Activated CD4-positive, CD25-positive, alpha-beta regulatory T cell (primary cell): Measurements from ENCODE around the gene BPIFB3.
"Not testable (repeated sequence)": the region's sequence is repeated elsewhere in the genome, so short reads cannot be mapped to it uniquely, and the experiment has no call there.

Source experiments
- DNase-seq, 4 experiments: peaks; one replicate each; lab custom pipeline; 2025; lab: John Stamatoyannopoulos, UW

The BPIFB3 gene

DNA sequence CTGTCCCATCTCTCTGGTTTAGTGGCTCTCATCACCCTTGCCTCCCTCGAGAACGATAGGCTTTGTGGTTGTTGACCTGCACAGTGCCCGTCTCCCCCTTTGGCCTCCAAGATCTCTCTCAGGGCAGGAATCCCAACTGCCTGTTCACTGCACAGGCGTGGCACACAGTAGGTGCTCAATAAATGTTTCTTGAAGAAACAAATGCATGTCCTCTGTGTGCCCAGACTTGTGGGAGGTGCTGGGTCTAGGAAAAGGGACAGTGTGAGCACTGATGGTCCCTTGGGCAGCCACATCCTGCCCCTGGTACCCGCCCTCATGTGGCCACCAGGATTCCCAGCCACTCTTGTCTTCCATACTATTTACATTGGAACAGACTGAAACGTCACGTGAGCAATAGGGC, 24.8 kb upstream of the BPIFB3 start:
- DNase-seq: no peak

DNA sequence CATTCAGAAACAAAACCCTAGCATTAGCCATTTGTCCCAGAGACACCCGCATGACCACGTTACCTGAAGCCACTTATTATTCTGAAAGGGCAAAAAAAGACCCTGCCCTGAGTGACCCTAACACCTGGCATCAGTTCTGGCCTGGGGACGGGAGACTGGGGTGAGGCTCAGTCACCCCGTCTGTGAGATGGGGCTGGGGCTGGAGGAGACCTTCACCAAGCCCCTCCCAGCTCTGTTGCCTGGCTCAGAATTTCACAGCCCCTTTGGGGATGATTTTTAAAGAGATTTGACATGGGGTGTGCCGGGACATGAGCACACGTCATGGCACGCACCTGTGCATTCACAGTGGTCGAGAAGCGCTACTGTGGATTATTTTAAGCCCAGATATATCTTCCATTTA, 23.6 kb upstream of the BPIFB3 start:
- DNase-seq: no peak

DNA sequence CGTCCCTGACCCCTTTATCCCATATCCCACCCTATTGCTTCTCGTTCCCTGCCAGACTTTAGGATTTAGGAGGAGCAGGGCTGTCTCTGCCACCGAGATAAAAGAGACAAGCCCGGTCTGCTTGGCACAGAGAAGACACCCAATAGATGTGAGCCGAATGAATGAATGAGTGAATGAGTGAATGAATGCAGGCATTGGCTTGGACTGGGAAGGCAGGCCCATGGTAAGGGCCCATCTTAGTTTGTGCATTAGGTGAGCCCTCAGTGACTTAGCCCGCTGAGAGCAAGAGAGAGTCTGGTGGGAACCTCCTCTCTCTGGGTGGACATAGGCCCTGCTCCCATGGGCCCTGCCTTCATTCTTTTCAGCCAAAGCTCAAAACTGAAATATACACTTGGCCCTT, 23.1 kb upstream of the BPIFB3 start:
- DNase-seq: no peak

DNA sequence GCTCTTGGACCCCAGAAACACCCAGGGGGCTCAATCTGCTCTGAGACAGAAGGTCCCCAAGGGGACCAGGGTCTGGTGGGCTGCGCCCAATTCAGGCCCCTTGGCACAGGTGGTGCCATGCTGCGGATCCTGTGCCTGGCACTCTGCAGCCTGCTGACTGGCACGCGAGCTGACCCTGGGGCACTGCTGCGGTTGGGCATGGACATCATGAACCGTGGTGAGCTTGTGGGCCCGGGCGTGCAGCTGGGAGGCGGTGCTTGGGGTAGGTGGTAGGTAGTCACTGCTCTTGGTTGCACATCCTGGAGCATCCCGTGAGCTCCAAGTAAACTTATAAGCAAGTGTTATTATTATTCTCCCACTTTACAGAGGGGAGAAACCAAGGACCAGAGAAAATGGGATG, 22.2 kb upstream of the BPIFB3 start, which contains the start of gene BPIFB6:
TSS of gene BPIFB6 (plus strand) at position 118 of the 400 bp plus-strand sequence. CDS start at position 118, 0 bp downstream.
- no peak for DNase-seq

DNA sequence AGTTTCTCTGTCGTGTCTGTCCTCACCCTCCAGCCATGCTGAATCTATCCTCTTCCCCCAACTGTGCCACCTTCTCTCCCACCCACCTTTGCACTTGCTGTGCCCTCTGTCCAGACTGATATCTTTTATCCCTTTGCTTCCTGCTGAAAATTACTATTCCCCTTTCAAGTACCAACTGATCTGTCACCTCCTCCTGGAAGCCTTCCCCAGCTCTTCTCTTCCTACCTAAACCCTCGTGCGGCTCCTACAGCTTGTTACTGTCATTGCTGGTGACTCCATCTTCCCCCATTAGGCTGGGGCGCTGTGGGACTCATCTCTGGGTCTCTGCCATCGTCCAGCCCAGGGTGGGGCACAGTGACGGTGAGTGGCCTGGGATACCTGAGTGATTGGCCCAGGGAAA, 21.1 kb upstream of the BPIFB3 start:
- DNase-seq: no peak

DNA sequence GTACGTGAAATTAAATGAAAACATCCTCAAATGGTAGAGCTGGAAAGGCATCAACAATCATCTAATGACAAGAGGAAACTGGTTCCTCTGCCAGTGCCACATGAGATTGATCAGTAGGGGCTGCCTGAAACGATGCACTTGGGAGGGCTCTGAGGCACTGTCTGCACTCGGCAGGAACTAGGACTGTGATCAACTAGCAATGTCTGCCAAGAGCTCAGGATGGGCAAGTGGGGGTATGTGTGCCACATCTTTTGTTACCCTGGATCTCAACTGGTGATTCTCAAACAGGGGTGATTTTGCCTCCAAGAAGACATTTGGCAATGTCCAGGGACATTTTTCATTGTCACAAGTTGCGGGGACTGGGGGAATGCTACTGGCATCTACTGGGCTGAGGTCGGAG, 20.3 kb upstream of the BPIFB3 start:
- DNase-seq: no peak

DNA sequence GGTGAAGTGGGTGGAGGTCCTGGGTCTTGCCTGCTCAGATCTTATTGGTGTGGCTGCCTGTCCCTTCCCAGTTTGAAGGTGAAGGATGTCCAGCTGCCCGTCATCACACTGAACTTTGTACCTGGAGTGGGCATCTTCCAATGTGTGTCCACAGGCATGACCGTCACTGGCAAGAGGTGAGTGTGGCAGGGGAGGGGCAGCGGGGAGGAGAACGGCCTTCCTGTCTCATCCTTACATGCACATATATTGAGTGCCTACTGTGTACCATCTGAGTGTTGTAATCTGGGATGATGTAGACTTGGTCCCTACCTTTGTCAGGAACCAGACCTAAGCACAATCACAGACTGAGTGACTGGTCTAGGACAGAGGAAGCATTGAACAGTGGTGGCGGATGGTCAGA, 19.6 kb upstream of the BPIFB3 start:
- DNase-seq: no peak

DNA sequence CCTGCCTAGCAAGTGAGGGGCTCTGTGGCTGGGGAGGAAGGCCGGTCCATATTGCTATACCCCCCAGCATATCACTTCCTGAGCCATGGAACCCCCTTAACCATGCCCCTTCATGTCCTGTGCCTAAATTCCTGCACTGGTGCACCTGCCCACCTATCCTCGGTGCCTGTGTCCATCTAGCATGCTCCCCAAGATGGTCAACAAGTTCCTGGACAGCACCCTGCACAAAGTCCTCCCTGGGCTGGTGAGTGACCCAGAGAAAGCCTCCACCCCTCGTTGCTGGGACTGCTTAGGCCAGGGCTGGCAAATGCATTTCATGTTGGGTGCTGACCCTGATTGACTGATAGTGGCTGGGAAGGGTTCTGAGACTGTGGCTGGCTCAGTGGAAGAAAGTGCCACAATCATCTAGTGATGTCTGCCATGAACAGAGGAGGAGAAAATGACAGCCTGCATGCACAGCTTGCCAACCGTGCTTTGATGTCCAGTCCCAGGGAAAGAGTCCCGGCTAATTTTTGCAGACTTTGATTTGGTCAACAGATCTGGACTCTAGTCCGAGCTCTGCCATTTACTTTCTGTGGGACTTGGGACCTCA, 18.7 kb upstream of the BPIFB3 start:
- no peak for DNase-seq

DNA sequence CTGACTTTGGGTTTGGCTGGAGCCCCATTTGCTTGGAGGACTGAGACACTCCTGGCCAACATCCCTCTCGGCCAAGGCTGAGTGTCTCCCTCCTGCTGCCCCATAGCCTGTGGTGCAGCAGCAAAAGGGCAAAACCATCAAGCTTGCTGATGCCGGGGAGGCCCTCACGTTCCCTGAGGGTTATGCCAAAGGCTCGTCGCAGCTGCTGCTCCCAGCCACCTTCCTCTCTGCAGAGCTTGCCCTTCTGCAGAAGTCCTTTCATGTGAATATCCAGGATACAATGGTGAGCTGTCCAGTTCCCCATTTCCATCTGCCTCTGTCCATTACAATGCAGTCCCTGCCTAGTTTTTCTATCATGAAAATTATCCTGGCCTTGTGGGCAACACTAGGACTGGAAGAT, 16.2 kb upstream of the BPIFB3 start:
- no peak for DNase-seq

DNA sequence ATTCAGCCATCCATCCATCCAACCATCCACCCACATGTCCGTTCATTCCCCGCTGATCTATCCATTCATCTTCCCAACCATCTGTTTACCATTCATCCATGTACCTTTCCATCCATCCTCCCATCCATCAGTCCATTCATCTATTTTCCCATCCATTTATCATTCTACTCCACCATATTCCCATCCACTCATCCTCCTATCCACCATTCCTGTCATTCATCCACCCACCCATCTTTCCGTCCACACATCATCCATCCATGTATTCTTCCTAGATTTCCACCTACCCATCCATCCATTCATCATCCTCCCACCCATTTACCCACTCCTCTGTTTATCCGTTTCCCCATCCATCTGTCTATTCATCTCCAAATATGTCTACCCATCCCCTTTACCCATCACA, 15.5 kb upstream of the BPIFB3 start:
- DNase-seq: no peak

DNA sequence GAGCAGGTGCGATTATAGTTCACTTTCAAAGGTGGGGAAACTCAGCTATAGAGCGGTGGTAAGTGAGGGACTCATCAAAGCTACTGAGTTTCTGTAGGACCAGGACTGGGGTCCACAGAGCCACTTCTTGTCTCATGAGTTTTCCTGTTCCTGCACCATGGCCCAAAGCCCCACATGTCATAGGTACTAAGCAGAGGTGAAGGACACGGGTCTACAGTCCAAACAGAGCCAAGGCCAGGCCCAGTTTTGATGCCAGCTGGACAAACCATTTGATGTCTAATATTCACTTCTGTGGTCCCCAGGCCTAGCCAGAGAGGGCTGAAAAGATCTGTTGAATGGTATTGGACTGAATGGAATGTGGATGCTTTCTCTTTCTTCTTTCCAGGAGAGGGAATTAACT, 11.3 kb upstream of the BPIFB3 start:
- DNase-seq: no peak

DNA sequence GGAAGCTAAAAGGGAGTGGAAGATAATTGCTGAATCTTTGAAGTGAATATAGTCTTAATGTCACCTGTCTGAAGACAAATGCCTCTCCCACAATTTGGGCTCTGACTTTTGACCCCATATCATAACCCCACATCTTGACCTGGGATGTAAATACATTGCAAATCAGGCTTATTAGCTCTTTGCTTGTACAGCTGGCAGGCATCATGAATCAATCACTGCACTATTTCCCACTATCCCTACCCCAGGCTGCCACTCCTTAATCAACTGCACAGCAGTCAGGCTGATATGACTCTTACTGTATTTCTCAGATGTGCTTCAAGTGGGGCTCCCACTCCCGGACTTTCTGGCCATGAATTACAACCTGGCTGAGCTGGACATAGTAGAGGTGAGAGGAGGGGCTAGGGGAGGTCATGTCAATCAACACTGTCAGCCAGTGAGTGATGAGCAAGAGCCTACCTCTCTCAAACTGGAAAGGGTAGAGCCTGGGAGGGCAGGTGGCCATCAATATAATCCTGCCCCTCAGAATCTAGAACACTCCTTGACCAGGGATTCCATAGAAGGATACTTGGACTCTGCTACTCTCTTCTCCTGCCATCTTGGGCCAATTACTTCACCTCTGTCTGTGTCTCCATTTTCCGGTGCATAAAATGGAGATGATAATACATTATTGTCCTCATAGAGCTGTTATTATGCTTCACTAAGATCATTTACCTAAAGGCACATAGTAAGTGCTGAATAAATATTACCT, 10.5 kb upstream of the BPIFB3 start:
- no peak for DNase-seq

DNA sequence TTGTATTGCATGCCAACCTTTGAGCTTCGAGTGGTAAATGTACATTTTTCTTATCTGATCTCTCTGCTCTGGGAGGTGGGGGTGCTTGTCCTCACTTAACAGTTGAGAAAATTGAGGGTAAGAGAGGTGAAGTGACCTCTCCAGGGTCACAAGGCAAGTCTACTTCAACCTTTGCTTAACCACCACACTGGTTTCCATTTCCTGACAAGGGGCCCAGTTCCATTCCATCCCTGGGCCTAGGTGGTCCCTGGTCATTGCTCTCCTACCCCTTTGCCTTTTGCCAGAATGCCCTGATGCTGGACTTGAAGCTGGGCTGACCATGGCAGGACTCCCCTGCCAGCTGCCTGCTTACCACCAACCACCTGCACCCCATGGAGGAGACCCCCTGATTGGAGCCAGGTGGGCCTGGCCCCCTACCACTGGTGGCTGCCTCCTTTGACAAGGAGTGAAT, 9.9 kb upstream of the BPIFB3 start:
- no peak for DNase-seq

DNA sequence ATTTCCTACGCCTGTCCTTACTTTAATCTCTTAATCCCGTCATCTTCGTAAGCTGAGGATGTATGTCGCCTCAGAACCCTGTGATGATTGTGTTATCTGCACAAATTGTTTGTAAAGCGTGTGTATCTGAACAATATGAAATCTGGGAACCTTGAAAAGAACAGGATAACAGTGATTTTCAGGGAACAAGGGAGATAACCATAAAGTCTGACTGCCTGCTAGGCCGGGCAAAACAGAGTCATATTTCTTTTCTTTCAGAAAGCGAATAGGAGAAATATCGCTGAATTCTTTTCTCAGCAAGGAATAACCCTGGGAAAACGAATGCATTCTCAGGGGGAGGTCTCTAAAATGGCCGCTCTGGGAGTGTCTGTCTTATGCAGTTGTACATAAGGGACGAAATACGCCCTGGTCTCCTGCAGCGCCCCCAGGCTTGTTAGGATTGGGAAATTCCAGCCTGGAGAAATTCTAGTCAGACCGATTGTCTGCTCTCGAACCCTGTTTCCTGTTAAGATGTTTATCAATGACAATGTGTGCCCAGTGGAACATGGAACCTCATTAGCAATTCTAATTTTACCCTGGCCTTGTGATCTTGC, 8.5 kb upstream of the BPIFB3 start:
- not testable (repeated sequence) for DNase-seq

DNA sequence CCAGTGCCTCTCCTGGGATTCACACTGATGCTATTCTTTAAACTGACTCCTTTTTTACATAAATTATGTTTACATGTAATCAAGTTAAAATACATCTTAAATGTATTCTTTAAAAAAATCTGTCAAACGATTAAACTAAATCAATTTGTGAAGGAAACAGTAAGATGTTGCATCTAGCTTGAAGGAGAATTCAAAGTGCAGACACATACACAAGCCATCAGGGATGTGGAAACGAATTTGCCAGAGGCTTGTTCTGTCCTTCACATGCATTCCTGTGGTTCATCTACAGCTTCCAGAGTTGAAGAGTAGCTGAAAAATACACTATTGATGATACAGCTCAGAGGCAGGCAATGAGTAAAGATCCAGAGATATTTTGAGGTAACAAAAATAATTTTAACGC, 7.3 kb upstream of the BPIFB3 start:
- DNase-seq: no peak

DNA sequence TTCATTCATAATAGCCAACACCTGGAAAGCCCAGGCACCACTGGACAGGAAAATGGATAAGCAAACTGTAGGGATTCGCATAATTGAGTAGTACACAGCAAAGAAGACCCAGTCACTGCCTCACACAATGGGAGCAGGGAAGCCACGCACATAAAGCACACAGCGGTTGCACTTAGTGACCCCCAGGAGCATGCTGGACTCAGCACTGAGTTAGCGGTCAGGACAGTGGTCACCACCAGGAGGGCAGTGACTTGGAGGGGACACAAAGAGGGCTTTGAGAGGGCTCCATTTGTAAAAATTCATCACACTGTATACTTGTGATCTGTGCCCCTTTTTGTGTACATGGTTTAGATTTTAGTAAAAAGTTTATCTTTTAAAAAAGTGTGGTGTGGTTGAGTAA, 2.4 kb upstream of the BPIFB3 start:
- no peak for DNase-seq

DNA sequence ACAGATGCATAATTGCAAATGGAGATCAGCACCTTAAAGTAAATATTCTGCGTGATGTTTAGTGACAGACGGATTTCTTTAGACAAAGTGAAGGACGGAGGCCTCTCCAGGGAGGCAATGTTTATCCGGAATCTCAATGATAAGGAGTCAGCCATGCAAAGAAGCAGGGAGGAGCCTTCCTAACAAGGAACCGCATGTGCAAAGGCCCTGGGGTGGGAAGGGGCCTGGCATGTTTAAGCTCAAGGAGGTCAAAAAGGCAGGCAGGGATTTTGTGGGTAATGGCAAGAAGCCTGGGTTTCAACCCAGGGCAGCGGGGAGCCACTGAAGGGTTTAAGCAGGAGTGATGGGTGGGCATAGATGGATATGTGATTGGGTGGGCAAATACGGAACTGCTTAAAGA, 678 bp downstream of the BPIFB3 start:
- no peak for DNase-seq

DNA sequence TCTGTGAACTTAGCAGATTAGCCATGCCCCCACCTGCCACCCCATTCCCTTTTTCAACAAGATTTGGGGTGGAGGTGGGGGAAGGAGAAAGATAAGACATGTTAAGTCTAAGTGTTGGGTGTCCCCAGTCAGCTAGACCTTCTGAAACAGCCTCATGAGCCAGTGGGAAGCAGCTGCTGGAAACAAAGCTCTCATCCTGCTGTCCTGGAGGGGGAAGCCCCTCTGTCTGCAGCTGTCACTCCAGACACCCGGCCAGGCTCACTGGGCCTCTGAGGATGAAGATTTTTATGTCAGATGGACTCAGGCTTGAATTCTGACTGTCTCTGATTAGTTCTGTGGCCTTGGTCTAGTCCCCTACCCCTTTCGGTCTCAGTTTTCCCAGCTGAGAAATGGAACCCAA, 1.1 kb downstream of the BPIFB3 start:
- no peak for DNase-seq

DNA sequence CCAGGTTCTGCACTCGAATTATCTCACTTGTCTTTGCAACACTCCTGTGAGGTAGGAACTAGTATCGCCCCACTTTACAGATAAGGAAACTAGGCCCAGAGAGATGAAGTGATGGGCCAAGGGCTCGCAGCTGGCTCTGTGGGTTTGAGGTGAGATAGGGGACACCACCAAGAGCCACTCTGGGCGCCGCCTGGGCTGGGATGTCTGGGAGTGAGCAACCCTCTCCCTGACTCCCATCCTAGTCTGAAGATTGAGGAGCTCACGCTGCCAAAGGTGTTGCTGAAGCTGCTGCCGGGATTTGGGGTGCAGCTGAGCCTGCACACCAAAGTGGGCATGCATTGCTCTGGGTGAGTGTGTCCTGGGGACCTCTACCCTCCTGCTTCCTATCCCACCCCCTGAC, 5.4 kb downstream of the BPIFB3 start:
- no peak for DNase-seq

DNA sequence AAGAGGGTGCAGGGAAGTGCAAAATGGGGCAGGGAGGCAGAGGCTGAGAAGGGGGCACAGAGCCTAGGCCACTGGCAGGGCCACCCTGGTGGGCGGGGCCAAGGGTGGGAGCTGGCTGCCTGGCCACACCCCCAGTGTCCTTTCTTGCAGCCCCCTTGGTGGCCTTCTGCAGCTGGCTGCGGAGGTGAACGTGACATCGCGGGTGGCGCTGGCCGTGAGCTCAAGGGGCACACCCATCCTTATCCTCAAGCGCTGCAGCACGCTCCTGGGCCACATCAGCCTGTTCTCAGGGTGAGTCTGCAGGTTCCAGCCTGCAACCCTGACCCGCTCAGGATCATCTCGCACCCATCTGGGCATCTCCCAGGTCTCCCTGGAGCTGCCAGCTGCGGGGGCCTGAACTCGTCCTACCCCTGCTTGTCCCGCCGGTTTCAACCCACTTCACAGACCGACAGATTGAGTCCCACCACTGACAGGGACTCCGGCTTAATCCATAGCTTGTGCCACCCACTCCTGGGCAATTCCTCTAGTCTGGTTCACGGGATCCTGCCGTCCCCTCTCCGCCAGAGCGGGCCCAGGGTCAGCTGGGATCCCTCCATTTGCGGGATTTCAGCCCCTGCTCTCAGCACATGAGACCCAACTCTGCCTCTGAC, 6.2 kb downstream of the BPIFB3 start:
- DNase-seq: no peak

DNA sequence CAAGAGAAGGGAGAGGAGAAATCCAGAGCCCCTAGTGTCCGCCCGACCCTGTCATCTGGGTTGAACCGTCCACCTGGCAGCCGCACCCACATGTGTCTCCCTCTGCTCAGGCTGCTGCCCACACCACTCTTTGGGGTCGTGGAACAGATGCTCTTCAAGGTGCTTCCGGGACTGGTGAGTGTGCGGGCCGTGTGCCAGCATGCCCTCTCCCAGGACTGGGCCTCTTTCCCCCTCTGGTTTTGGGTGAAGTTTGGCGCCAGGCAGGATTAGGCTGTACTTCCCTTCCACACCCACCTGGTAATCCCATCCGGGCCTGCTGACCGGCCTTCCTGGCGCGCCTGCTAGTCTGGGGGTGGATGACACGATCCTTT, 7.9 kb downstream of the BPIFB3 start:
- no peak for DNase-seq

DNA sequence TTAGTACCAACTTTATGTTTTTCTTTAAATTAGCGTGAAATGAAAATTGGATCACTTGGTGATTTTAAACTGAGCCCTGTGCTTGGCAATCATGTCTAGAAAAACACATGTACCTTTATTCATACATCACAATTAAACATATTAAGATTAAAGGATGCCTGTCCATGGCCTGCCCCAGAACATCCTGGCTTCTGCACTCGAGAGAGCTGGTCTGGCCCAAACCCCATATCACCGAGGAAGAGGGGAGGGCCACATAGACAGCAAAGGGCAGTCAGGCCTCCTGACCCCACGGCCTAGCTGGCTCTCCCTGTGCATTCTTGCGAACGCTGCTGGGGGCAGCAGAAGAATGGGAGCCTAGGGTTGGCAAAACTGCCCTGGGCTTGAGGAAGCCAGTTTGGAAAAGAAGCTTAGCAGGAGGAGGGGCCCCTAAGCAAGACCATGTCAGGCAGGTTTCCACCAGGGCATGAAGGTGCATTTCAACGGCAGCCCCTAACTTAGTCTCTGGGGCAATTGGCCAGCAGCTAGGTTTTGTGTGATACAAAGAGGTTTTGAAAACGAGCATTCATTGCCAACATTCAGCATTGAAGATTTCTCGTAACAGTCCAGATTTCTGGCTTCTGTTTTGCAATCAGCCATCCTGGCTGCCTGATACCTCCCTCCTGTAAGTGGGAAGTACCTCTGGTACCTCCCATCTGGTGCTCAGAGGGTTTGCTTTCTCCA, 8.6 kb downstream of the BPIFB3 start:
- no peak for DNase-seq

DNA sequence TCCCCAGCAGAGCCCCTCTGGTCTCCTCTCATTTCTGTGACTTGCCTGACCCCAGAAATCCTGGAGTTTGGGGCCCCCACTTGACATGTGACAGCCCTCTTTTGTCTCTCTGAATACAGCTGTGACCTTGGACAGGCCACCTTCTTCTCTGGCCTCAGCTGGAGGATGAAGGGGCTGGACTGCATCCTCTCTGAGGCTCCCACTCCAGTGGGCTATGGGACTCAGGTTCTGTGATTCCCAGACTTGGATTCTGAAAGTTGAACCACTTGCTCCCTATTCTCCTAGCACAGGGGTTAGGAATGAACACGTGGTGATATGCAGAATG, 9.1 kb downstream of the BPIFB3 start:
- no peak for DNase-seq
